H1 (cell line): ENCODE data around the gene PCDHGB3. TPM values are rescaled to one million over a fixed set of nuclear protein-coding genes. Genes with fewer than 3 reads are reported as not detected.

Experiments used
- CTCF ChIA-PET: fragments of 300-600 bp; sonication (Branson Sonifier 250); formaldehyde crosslinking; loops from one replicate; lab custom pipeline; 2021; ENCODE audit not compliant: partially characterized antibody; lab: Charles Lee
- POLR2A ChIA-PET: fragments of 300-600 bp; sonication (Branson Sonifier 250); formaldehyde crosslinking; loops from one replicate; lab custom pipeline; 2021; ENCODE audit warnings: inconsistent platforms; ENCODE audit not compliant: partially characterized antibody; lab: Charles Lee
- DNase-seq, 2 experiments: peaks; one replicate each; pipeline versions ENCODE4 v3.0.0 to v3.0.0-alpha.2; 2010 to 2022; ENCODE audit warnings: low spot score in 2 of 2, low read depth in 1 of 2, mixed read lengths in 1 of 2
- FAIRE-seq: peaks from 2 replicates; lab custom pipeline; 2011; peaks lifted over from hg19 to GRCh38; lab: Jason Lieb, UNC
- H2AFZ ChIP-seq: 2 replicates; pipeline ENCODE4 v1.8.1; 2012; ENCODE audit warnings: low read length, inconsistent platforms
- H2AK5ac ChIP-seq: 2 replicates; pipeline ENCODE4 v1.6.1; 2013; ENCODE audit warnings: low read depth, low read length
- H2BK120ac ChIP-seq: replicated peaks from 2 replicates; pipeline ENCODE3; 2013; ENCODE audit warnings: low read depth, low read length, inconsistent platforms
- H2BK12ac ChIP-seq: 2 replicates; pipeline ENCODE4 v1.6.1; 2013; ENCODE audit warnings: low read depth, low read length
- H2BK15ac ChIP-seq: 2 replicates; pipeline ENCODE4 v1.6.1; 2013; ENCODE audit warnings: low read length
- H2BK20ac ChIP-seq: 2 replicates; pipeline ENCODE4 v1.6.1; 2013; ENCODE audit warnings: low read length
- H2BK5ac ChIP-seq: 2 replicates; pipeline ENCODE4 v1.6.1; 2013; ENCODE audit warnings: low read depth, low read length
- H3K14ac ChIP-seq: 2 replicates; pipeline ENCODE4 v1.6.1; 2013; ENCODE audit warnings: inconsistent platforms; ENCODE audit not compliant: insufficient read length
- H3K18ac ChIP-seq: 2 replicates; pipeline ENCODE4 v1.6.1; 2013; ENCODE audit warnings: low read length; ENCODE audit errors: extremely low read depth
- H3K23ac ChIP-seq: 2 replicates; pipeline ENCODE4 v1.6.1; 2013; ENCODE audit warnings: inconsistent platforms; ENCODE audit not compliant: insufficient read length
- H3K23me2 ChIP-seq: 2 replicates; pipeline ENCODE4 v1.6.1; 2013; ENCODE audit warnings: low read depth, low read length
- H3K27ac ChIP-seq: 2 replicates; pipeline ENCODE4 v1.6.1; 2011; ENCODE audit warnings: low read depth, low read length, inconsistent platforms
- H3K27me3 ChIP-seq, 4 experiments: replicated peaks in 1 of 4; 1 replicate in 1 of 4; 2 replicates in 3 of 4; pipeline versions ENCODE4 v1.6.1 to v1.8.1; 2011 to 2013; ENCODE audit warnings: low read length in 3 of 4, mild to moderate bottlenecking in 3 of 4, inconsistent platforms in 2 of 4, mixed read lengths in 2 of 4, moderate library complexity in 1 of 4; ENCODE audit not compliant: control insufficient read depth in 3 of 4, insufficient read depth in 3 of 4; ENCODE audit errors: extremely low read depth in 1 of 4
- H3K36me3 ChIP-seq, 4 experiments: 2 replicates each; pipeline versions ENCODE4 v1.6.1 to v1.8.1; 2011 to 2013; ENCODE audit warnings: mild to moderate bottlenecking in 4 of 4, low read length in 3 of 4, moderate library complexity in 2 of 4, control low read depth in 1 of 4, inconsistent platforms in 1 of 4; ENCODE audit not compliant: insufficient read depth in 4 of 4, control insufficient read depth in 2 of 4
- H3K4ac ChIP-seq: replicated peaks from 2 replicates; pipeline ENCODE3; 2013; ENCODE audit warnings: low read length, low read depth, mixed read lengths, inconsistent platforms; ENCODE audit not compliant: insufficient read length
- H3K4me1 ChIP-seq, 4 experiments: replicated peaks in 1 of 4; 1 replicate in 1 of 4; 2 replicates in 3 of 4; pipeline versions ENCODE4 v1.6.1 to v1.8.1; 2011 to 2013; ENCODE audit warnings: low read length in 3 of 4, inconsistent platforms in 2 of 4, mixed read lengths in 1 of 4; ENCODE audit not compliant: insufficient read depth in 4 of 4, control insufficient read depth in 3 of 4
- H3K4me2 ChIP-seq, 2 experiments: 2 replicates each; pipeline versions ENCODE4 v1.6.1 to v1.8.1; 2011 to 2013; ENCODE audit warnings: low read depth in 2 of 2, low read length in 2 of 2, control low read depth in 1 of 2, inconsistent platforms in 1 of 2, mild to moderate bottlenecking in 1 of 2; ENCODE audit not compliant: insufficient read depth in 1 of 2
- H3K4me3 ChIP-seq, 4 experiments: fragments of 200-600, 300-600 bp in 1 of 4; sonication (generic), shearing (Covaris generic), sonication (Bioruptor Twin) in 1 of 4; 2 replicates each; pipeline versions ENCODE4 v1.5.1 to v1.8.1; 2011 to 2016; ENCODE audit warnings: low read length in 4 of 4, low read depth in 3 of 4, control low read depth in 2 of 4, inconsistent platforms in 2 of 4, mild to moderate bottlenecking in 2 of 4, mixed read lengths in 1 of 4, moderate library complexity in 1 of 4; ENCODE audit not compliant: insufficient read depth in 2 of 4; ENCODE audit errors: extremely low read depth in 1 of 4
- H3K56ac ChIP-seq: replicated peaks from 2 replicates; pipeline ENCODE3; 2013; ENCODE audit warnings: low read depth, mild to moderate bottlenecking, mixed read lengths, low read length, inconsistent platforms; ENCODE audit not compliant: insufficient read length
- H3K79me1 ChIP-seq: 2 replicates; pipeline ENCODE4 v1.6.1; 2013; ENCODE audit warnings: low read depth, low read length, control low read depth
- H3K79me2 ChIP-seq, 2 experiments: 2 replicates each; pipeline versions ENCODE4 v1.6.1 to v1.8.1; 2012 to 2013; ENCODE audit warnings: low read length in 2 of 2, mild to moderate bottlenecking in 2 of 2, inconsistent platforms in 1 of 2; ENCODE audit not compliant: insufficient read depth in 2 of 2, control insufficient read depth in 1 of 2
- H3K9ac ChIP-seq, 4 experiments: replicated peaks in 1 of 4; 1 replicate in 1 of 4; 2 replicates in 3 of 4; pipeline versions ENCODE4 v1.6.1 to v1.8.1; 2011 to 2013; ENCODE audit warnings: low read depth in 3 of 4, low read length in 3 of 4, control low read depth in 2 of 4, mild to moderate bottlenecking in 2 of 4, moderate library complexity in 2 of 4, inconsistent platforms in 1 of 4; ENCODE audit errors: extremely low read depth in 1 of 4
- H3K9me3 ChIP-seq, 2 experiments: 2 replicates each; pipeline versions ENCODE4 v1.6.1 to v1.8.1; 2012 to 2013; ENCODE audit warnings: mild to moderate bottlenecking in 2 of 2, moderate library complexity in 2 of 2, control low read depth in 1 of 2, inconsistent platforms in 1 of 2, low read depth in 1 of 2, low read length in 1 of 2, mixed read lengths in 1 of 2; ENCODE audit not compliant: insufficient read depth in 2 of 2
- H4K20me1 ChIP-seq, 2 experiments: replicated peaks in 1 of 2; 2 replicates each; pipeline versions ENCODE3 to v1.8.1; 2011 to 2013; ENCODE audit warnings: inconsistent platforms in 2 of 2, low read length in 2 of 2, mild to moderate bottlenecking in 1 of 2; ENCODE audit not compliant: insufficient read depth in 2 of 2, control insufficient read depth in 1 of 2
- H4K5ac ChIP-seq: 2 replicates; pipeline ENCODE4 v1.6.1; 2013; ENCODE audit warnings: low read length, low read depth, mixed read lengths, inconsistent platforms; ENCODE audit not compliant: insufficient read length
- H4K8ac ChIP-seq: 2 replicates; pipeline ENCODE4 v1.8.0; 2013; ENCODE audit warnings: mild to moderate bottlenecking, moderate library complexity, low read length, inconsistent platforms; ENCODE audit not compliant: insufficient read depth; ENCODE audit errors: extremely low read depth
- H4K91ac ChIP-seq: replicated peaks from 2 replicates; pipeline ENCODE3; 2013; ENCODE audit warnings: low read length, mixed read lengths, inconsistent platforms; ENCODE audit not compliant: insufficient read length
- CTBP2 ChIP-seq: IDR thresholded peaks from 2 replicates; pipeline ENCODE4 v1.7.0; 2011; ENCODE audit warnings: borderline replicate concordance, mild to moderate bottlenecking, moderate library complexity, mixed read lengths, low read length; ENCODE audit not compliant: insufficient read depth, insufficient read length
- EZH2 ChIP-seq: fragments of 200-600 bp; sonication (generic); IDR thresholded peaks from 2 replicates; pipeline ENCODE4 v1.7.1; 2012; ENCODE audit warnings: low read depth, mild to moderate bottlenecking, moderate library complexity, low read length, inconsistent platforms; ENCODE audit not compliant: severe bottlenecking
- FOSL1 ChIP-seq: IDR thresholded peaks from 2 replicates; pipeline ENCODE4 v1.6.1; 2011; ENCODE audit warnings: mild to moderate bottlenecking, low read depth, low read length, moderate library complexity; ENCODE audit not compliant: insufficient read depth
- NRF1 ChIP-seq: IDR thresholded peaks from 2 replicates; pipeline ENCODE4 v1.6.1; 2011; ENCODE audit warnings: mild to moderate bottlenecking, low read depth, low read length, improper control_type of control experiment
- SP4 ChIP-seq: IDR thresholded peaks from 2 replicates; pipeline ENCODE4 v1.6.1; 2012; ENCODE audit warnings: low read length, inconsistent platforms
- TAF1 ChIP-seq: IDR thresholded peaks from 2 replicates; pipeline ENCODE4 v1.6.1; 2011; ENCODE audit warnings: mild to moderate bottlenecking, low read depth, low read length
- ZNF274 ChIP-seq: IDR thresholded peaks from 2 replicates; pipeline ENCODE4 v1.7.0; 2012; ENCODE audit warnings: low read length, borderline replicate concordance; ENCODE audit errors: extremely low read depth
- WGBS, 2 experiments: shearing (Covaris generic) in 1 of 2; methylation state at CpG; one replicate each; pipeline versions ENCODE4 v1.1.6 to v1.1.7; 2013 to 2015; ENCODE audit warnings: low lambda C conversion rate in 2 of 2, mixed read lengths in 2 of 2, inconsistent platforms in 1 of 2, low coverage in 1 of 2, missing lambda C conversion rate in 1 of 2; ENCODE audit not compliant: insufficient replicate concordance in 2 of 2, insufficient coverage in 1 of 2, insufficient read length in 1 of 2; ENCODE audit errors: extremely low coverage in 1 of 2, missing lambda C conversion rate in 1 of 2; 5-methylcytosine and 5-hydroxymethylcytosine counted together
- polyA plus RNA-seq, 7 experiments: library from polyadenylated mRNA; depleted of rRNA in 3 of 7; stranded (reverse) in 5 of 7; unstranded in 2 of 7; fragments of >200 nt in 5 of 7; fragments of 200-250 nt in 2 of 7; gene quantifications; 1 replicate in 5 of 7; 2 replicates in 1 of 7; 4 replicates in 1 of 7; pipeline versions ENCODE4 v1.2.1 to v1.2.3, GENCODE V29; 2011 to 2013; ENCODE audit warnings: missing spikeins in 2 of 7, mixed read lengths in 2 of 7
- total RNA-seq: library from RNA; stranded (reverse); fragmentation: NEBNext Ultra II Directional; extraction: Animal tissue kit (Norgen Biotek cat#: 25700); gene quantifications from 2 replicates; pipeline ENCODE4 v1.2.1, GENCODE V29; 2021

PCDHGB3 gene
- total and polyA plus RNA-seq, 2 of the 8 experiments (the other 6 are each of a cell fraction or from before 2014, with no cell fraction given): 1.6 to 1.9 TPM

GRCh38 chr5:141349917-141350619 lies 20.0 kb upstream of the PCDHGB3 start, which contains the start of gene PCDHGB1:
TSS of gene PCDHGB1 (plus strand) at chr5:141350099. CDS start at chr5:141350261, 162 bp downstream.
- H3K4me2 ChIP-seq: peak within 1 kb of the TSS; percentile 6 to 51; a peak in 2 of 4 replicates
- CTCF ChIA-PET: interaction anchor here (0.6 to 5.5 kb wide), 60 partner anchors 7 to 603 kb away, joined by 3 to 29 read pairs (median 4); partner anchors contain the start of genes PCDHB10, PCDHB12, PCDHB14 and PCDHB15
- DNase-seq: peak in 1 of 2 experiments; percentile 83
- TF ChIP-seq SP4 (no peak), ZNF274 (no peak), TAF1 (peak; percentile 63; the same call in 1 of the 2 replicates), CTBP2 (no peak), FOSL1 (no peak), EZH2 (no peak), NRF1 (no peak)

More at GRCh38 chr5:141349917-141350619, 20.0 kb upstream of the PCDHGB3 start, which contains the start of gene PCDHGB1:
- H4K8ac ChIP-seq: no peak within 1 kb of the TSS
- H3K9me3 ChIP-seq: peaks cover 25 to 31% of the 10 kb centered on the region in 2 experiments
- no peak within 1 kb of the TSS for H4K91ac ChIP-seq
- no peak within 1 kb of the TSS for H4K5ac ChIP-seq
- H3K14ac ChIP-seq: no peak within 1 kb of the TSS
- 65 to 100% methylated on average over 5 to 29 of the region's 29 CpGs for WGBS, 2 experiments
- H3K27ac ChIP-seq: no peak within 1 kb of the TSS
- peak within 1 kb of the TSS; percentile 97 for H2AFZ ChIP-seq
- no peaks in the 10 kb centered on the region for H3K27me3 ChIP-seq
- no peaks in the 10 kb centered on the region for H3K79me1 ChIP-seq
- H3K23ac ChIP-seq: no peak within 1 kb of the TSS
- H3K4me3 ChIP-seq: peak within 1 kb of the TSS; percentile 17 to 53 (median 31); a peak in 7 of 8 replicates
- H3K4ac ChIP-seq: no peak within 1 kb of the TSS
- no peak within 1 kb of the TSS for H2BK20ac ChIP-seq
- H3K79me2 ChIP-seq: no peaks in the 10 kb centered on the region
- H2AK5ac ChIP-seq: no peak within 1 kb of the TSS
- H2BK5ac ChIP-seq: no peak within 1 kb of the TSS
- H3K56ac ChIP-seq: no peak within 1 kb of the TSS
- H4K20me1 ChIP-seq: no peaks in the 10 kb centered on the region
- peak within 1 kb of the TSS in 2 of 4 experiments; percentile 13; a peak in 3 of 7 replicates for H3K9ac ChIP-seq
- no peaks in the 10 kb centered on the region for H3K23me2 ChIP-seq
- no peak within 1 kb of the TSS for H3K18ac ChIP-seq
- peaks cover 0 to 5% (median under 1%) of the 10 kb centered on the region in 4 experiments; a peak in 1 of 7 replicates for H3K4me1 ChIP-seq
- FAIRE-seq: peak; percentile 93
- no peak within 1 kb of the TSS for H2BK15ac ChIP-seq
- POLR2A ChIA-PET: interaction anchor here (1.0 to 2.1 kb wide), 7 partner anchors 11 to 214 kb away, joined by 3 to 7 read pairs (median 3); partner anchors contain the start of genes PCDHB15, PCDHGA2 and TAF7
- H2BK120ac ChIP-seq: no peak within 1 kb of the TSS
- no peak within 1 kb of the TSS for H2BK12ac ChIP-seq
- peaks cover 0 to 10% (median 3%) of the 10 kb centered on the region in 4 experiments; a peak in 4 of 8 replicates for H3K36me3 ChIP-seq
